IPS-11a (cell line): ENCODE measurements around the gene TFF2.

Experiments
- H3K4me3 ChIP-seq: one replicate; pipeline ENCODE4 v1.5.1; 2013; ENCODE audit warnings: low read depth, low read length, control low read depth

TFF2 gene

DNA sequence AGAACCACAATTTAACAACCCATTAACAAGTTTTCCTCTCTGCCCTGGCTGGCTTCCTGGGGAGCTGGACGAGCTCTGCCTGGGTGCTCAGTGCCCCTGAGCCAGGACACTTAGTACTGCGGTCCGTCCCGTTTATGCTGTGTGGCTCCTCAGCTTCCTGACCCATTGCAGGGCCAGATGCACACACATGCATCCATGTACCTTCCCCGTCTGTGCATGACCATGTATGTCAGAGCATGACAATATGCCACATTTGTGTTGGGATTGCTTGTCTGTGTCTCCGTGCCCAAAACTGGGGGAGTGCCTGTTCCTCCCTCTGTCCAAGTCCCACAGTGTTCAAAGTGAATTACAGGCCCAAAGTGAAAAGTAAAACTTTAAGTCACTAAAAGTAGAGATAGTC is 25.9 kb downstream of the TFF2 start:
- no peak overlapping the region for H3K4me3 ChIP-seq

DNA sequence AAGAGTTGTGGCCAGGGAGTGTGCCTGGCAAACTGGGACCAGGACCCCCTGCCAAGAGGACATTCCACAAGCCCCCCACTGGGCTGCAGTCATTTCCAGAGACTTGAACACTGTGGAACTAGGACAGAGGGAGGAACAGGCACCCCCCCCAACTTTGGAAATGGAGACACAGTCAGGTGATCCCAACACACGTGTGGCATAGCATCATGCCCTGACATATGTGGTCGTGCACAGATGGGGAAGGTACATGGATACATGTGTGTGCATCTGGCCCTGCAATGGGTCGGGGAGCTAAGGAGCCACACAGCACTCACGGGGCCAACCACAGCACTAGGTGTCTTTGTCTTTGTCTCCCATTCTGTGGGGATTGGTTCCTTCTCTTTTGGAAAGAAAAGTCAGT is 28.9 kb downstream of the TFF2 start:
- H3K4me3 ChIP-seq = no peak overlapping the region

- H3K4me3 ChIP-seq = no peak overlapping the region
Measured at GRCh38 chr21:42321231-42321630, 29.6 kb downstream of the TFF2 start.

DNA sequence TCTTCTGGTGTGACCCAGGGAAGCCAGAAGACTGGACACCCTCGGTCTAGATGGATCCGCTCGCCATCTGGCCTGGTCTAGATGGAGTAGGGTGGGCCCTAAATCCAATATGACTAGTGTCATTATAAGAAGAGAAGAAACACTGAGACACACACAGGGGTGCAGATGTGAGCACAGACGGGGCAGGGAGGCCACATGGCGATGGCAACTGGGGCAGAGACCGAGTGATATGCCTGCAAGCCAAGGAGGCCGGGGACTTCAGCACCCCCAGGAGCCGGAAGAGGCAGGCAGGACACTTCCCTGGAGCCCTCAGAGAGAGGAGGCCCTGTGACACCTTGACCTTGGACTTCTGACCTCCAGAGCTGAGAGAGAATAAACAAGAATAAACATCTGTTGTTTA is 30.0 kb downstream of the TFF2 start:
- H3K4me3 ChIP-seq = no peak overlapping the region

- no peak overlapping the region for H3K4me3 ChIP-seq
Measured at GRCh38 chr21:42319851-42320572, 30.8 kb downstream of the TFF2 start.

DNA sequence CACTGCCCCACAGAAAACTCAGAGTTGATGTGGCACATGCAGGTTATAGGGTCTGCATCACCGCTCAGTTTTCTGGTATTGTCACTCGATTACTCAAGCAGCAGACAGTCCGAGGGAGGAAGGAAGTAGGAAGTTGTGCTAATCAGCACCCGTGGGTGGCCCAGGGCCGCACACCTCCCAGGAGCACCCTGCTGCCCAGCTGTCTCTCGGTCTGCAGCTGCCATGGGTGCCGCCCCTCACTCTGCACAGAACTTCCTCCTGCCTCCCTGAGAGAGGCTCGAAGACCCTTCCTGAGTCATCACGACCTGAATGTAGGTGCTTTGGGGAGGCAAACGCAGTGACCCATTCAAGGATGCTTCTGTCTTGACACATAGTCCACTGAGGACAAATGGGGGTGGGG is 31.4 kb downstream of the TFF2 start:
- no peak overlapping the region for H3K4me3 ChIP-seq

- H3K4me3 ChIP-seq = no peak overlapping the region
Measured at GRCh38 chr21:42317826-42318746, 32.7 kb downstream of the TFF2 start.

DNA sequence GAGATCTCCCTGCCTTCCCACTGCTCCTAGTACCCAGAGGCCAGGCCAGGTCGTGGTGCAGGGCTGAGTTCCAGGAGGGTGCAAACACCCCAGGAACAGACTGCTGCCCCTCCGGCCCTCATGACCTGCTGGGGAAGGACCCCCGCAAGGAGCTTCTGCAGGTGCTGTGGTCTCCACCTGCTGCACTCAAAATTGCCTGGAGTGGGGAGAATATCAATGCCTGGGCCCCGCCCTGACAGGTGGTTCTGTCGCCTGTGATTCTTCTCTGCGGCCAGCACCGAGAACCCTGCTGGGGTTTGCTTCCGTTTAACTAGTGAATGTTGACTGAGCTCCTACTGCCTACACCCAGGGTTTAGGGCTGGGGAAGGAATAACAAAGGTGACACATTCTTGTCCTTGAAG is 33.5 kb downstream of the TFF2 start:
- no peak overlapping the region for H3K4me3 ChIP-seq

DNA sequence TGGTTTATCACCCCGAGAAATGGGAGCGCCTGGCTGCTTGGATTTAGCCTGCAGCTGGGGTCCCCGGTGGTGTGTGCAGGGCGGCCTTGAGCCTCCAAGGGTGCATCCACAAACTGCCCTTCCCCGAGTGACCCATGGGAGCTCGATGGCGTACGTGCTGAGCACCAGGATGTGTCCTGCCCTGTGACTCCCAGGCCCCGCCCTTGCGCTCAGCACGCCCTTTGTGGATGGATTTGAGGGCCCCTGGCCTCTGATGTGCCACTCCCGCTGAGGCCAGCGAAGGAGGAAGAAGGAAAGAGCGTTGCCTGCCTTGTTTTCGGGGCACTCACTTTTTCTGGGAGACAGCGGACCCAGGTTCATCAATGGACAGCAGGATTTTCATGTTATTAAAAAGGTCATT is 33.9 kb downstream of the TFF2 start:
- H3K4me3 ChIP-seq = no peak overlapping the region

DNA sequence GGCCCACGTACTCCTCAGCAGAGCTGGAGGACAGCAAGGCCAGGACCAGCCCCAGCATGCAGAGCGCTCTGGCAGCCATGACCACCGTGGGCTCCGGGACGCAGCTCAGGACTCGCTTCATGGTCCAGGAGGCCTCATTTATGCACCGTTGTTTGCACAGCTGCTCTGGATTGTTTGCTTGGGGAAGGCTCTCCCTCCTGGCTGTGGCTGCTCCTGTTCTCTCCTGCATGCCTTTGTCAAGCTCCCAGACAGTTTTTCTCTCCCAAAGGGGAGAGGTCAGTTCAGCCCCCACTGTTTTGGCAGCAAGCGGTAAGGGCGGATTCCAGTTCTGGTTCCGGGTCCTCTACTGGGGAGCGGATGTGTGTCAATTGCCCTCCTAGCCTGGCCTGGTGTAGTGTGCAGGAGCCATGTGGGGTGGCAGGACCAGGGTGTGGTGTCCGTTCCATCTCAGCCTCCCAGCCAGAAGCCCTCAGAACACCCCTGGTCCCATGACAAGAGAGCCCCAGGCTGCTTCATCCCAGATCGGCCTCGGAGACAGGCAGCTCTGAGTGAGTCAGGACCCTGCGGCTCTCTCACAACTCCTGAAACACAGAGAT is 35.4 kb downstream of the TFF2 start, which contains the start of gene TFF3:
Gene TFF3 (minus strand): TSS at position 114 of the 596 bp plus-strand sequence. CDS start 35 bp downstream, at position 79.
- H3K4me3 ChIP-seq = no peak within 1 kb of the TSS

- no peak overlapping the region for H3K4me3 ChIP-seq
Measured at GRCh38 chr21:42314616-42315295, 36.0 kb downstream of the TFF2 start.

DNA sequence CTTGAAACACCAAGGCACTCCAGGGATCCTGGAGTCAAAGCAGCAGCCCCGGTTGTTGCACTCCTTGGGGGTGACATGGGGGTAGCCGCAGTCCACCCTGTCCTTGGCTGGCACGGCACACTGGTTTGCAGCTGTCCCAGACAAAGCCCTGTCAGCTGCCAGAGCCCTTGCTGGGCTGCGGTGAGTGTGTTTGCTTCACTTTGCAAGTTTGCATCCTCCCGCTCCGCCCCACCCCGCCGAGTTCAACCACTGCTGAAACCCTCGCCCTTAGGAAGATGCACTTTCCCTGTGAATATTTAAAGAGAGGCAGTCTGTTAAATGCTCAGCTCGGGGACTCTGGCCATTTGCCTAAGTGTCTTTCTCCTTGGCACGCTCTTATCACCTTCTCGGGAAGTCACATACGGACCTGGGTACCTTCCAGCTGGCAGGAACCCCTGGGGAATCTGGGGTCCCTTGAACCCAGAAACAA is 37.3 kb downstream of the TFF2 start:
- no peak overlapping the region for H3K4me3 ChIP-seq

- H3K4me3 ChIP-seq = no peak overlapping the region
Measured at GRCh38 chr21:42312626-42313104, 38.1 kb downstream of the TFF2 start.

DNA sequence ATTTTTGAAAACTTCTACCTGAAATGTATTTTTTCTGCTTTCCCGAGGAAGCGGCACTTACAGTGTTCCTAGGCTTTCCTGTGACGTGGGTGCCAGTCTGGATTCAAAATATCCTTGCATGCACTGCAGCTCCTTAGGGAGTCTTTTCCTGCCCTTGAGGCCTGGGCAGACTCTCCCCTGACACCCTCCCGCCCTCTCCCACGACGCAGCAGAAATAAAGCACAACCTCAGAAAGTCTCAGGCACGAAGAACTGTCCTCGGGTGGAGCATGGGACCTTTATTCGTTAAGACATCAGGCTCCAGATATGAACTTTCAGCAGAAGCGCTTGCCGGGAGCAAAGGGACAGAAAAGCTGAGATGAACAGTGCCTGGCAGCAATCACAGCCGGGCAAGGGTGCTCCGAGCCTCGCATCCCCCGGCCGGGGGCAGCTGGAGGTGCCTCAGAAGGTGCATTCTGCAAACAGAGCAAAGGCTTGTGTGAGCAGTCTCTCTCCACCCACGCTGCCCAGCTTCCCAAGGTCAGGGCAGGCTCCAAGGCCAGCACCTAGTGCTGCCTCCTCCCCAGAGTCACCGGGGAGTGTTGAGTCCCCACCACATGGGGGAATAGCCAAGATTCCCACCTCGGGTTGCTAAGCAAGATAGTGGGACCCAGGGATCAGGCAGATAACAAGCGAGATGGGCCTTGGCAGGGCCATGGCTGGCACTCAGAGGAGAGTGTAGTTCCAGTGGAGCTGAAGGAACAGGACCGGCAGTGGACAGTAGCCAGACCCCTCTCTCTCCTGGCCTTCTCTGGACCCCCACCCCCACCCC is 38.8 kb downstream of the TFF2 start:
- no peak overlapping the region for H3K4me3 ChIP-seq

- H3K4me3 ChIP-seq = no peak overlapping the region
Measured at GRCh38 chr21:42311160-42311559, 39.6 kb downstream of the TFF2 start.

DNA sequence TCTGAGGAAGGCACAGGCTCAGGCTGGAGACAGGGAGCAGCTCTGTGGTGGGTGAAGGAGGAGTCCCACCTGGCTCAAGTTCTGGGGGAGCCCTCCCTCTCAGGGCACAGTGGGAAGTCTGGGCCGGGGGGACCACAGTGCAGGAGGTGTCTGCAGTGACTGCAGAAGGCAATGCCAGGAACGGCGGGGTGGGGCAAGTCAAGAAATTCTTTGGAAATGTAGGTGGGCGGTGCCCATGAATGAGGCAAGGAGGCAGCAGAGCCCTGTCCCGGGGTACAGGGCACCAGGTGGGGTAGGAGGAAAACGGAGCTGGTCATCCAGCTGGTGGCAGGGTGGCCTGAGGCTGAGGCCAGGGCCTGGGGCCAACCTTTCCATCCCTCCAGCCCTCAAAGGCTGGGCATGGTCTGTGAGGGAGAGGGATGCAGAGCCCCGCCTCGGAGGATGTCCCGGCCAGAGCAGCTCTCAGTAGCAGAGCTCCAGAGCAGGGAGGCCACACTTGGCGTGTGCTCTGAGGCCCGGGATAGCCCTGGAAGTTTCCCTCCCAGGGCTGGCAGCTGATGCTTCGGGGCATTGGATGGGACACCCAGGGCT is 40.3 kb downstream of the TFF2 start:
- H3K4me3 ChIP-seq = no peak overlapping the region

GRCh38 chr21:42309753-42310213 is 41.0 kb downstream of the TFF2 start:
- H3K4me3 ChIP-seq = no peak overlapping the region

GRCh38 chr21:42308914-42309752 is 41.7 kb downstream of the TFF2 start:
- no peak overlapping the region for H3K4me3 ChIP-seq
